Measurements from ENCODE around the gene PTPRH.
"Not testable (repeated sequence)": the region's sequence is repeated elsewhere in the genome, so short reads cannot be mapped to it uniquely, and the experiment has no call there.

Gene PTPRH

GRCh38 chr19:55156202-55157063 is 52.9 kb downstream of the PTPRH start:
- peak; percentile 39 for DNase-seq

GRCh38 chr19:55155784-55156183 is 53.5 kb downstream of the PTPRH start:
- not testable (repeated sequence) for DNase-seq

- DNase-seq, result no peak
Observed at GRCh38 chr19:55153652-55154264, 55.5 kb downstream of the PTPRH start.

GRCh38 chr19:55152017-55152416 is 57.3 kb downstream of the PTPRH start:
- no peak for DNase-seq

GRCh38 chr19:55149078-55150003 is 60.0 kb downstream of the PTPRH start, which contains the start of gene TNNT1:
Gene TNNT1 (minus strand): TSS chr19:55149206. CDS start chr19:55147157, 2,049 bp downstream.
- DNase-seq, result no peak

- DNase-seq, result no peak
Observed at GRCh38 chr19:55147545-55148251, 61.6 kb downstream of the PTPRH start.

- DNase-seq, result no peak
Observed at GRCh38 chr19:55146705-55147273, 62.5 kb downstream of the PTPRH start.

GRCh38 chr19:55146078-55146704 is 63.1 kb downstream of the PTPRH start:
- peak; percentile 25 for DNase-seq

- peak; percentile 60 for DNase-seq
Observed at GRCh38 chr19:55145232-55145631, 64.1 kb downstream of the PTPRH start.

- no peak for DNase-seq
Observed at GRCh38 chr19:55141696-55142095, 67.6 kb downstream of the PTPRH start.

- no peak for DNase-seq
Observed at GRCh38 chr19:55137915-55138314, 71.4 kb downstream of the PTPRH start.

GRCh38 chr19:55136399-55137102 is 72.8 kb downstream of the PTPRH start:
- no peak for DNase-seq

GRCh38 chr19:55134736-55135135 is 74.6 kb downstream of the PTPRH start:
- no peak for DNase-seq

GRCh38 chr19:55133639-55134444 is 75.5 kb downstream of the PTPRH start:
- DNase-seq, result peak; percentile 20

- DNase-seq, result peak; percentile 36
Observed at GRCh38 chr19:55132453-55133129, 76.7 kb downstream of the PTPRH start.

- DNase-seq, result no peak
Observed at GRCh38 chr19:55131421-55131820, 77.9 kb downstream of the PTPRH start.

All from inflammatory macrophage treated with lipopolysaccharide for 4 hours (primary cell).